Astrocyte of the hippocampus (primary cell): Measurements from ENCODE around the gene SLC35F2.
"Not testable (repeated sequence)": the region's sequence is repeated elsewhere in the genome, so short reads cannot be mapped to it uniquely, and the experiment has no call there.

Experiments
- DNase-seq: peaks from one replicate; pipeline ENCODE4 v3.0.0; 2011; ENCODE audit warnings: low read depth, low spot score

Gene SLC35F2

DNA sequence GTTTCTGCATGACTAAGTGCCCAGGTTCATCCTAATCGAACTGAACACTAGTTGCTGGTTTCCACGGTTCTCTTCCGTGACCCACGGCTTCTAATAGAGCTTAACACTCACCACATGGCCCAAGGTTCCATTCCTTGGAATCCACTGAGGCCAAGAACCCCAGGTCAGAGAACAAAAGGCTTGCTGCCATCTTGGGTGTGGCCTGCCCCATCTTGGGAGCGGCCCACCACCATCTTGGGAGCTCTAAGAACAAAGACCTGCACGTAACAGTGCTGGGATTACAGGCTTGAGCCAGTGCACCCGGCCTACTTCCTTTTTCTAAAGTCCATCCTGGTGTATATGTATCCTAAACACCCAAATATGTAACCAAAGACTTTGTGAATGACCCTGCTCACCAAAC, 68.8 kb downstream of the SLC35F2 start:
- DNase-seq = no peak

DNA sequence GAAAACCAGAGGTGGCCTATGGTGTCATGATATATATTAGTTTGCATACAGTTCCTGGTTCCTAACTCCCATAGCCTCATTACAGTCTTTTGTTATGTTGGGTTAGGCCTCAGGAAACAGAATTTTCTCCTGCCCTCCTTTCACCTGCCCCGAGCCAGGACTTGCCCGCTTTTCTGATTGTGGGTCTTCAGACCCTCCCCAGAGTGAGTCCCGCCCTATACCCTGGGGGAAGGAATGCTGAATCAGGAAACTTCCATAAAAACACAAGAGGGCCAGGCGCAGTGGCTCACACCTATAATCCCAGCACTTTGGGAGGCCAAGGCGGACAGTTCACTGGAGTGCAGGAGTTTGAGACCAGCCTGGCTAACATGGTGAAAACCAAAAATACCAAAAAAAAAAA, 70.9 kb downstream of the SLC35F2 start:
- DNase-seq = no peak

GRCh38 chr11:107785401-107785800, 73.2 kb downstream of the SLC35F2 start:
- DNase-seq = no peak

DNA sequence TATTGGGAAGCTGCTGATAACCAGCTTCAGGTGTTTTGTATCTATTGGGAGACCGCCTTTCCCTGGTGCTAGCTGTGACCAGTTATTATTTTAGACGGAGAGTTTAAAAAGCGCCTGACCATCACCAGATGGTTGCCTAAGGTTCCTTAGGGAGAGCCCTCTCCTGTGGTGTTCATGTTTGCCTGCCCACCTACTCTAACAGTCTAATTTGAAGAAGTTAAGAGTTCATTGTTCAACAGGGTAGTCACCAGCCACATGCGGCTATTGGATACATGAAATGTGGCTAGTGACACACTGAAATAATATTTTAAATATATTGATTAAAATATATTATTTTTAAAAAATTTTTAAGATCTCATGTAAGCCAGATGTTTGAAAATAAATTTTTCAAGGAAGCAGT, 75.5 kb downstream of the SLC35F2 start:
- peak; percentile 25 for DNase-seq

- no peak for DNase-seq
These were observed 77.8 kb downstream of the SLC35F2 start for GRCh38 chr11:107780775-107781174.

GRCh38 chr11:107780136-107780535, 78.5 kb downstream of the SLC35F2 start:
- DNase-seq = peak; percentile 26

DNA sequence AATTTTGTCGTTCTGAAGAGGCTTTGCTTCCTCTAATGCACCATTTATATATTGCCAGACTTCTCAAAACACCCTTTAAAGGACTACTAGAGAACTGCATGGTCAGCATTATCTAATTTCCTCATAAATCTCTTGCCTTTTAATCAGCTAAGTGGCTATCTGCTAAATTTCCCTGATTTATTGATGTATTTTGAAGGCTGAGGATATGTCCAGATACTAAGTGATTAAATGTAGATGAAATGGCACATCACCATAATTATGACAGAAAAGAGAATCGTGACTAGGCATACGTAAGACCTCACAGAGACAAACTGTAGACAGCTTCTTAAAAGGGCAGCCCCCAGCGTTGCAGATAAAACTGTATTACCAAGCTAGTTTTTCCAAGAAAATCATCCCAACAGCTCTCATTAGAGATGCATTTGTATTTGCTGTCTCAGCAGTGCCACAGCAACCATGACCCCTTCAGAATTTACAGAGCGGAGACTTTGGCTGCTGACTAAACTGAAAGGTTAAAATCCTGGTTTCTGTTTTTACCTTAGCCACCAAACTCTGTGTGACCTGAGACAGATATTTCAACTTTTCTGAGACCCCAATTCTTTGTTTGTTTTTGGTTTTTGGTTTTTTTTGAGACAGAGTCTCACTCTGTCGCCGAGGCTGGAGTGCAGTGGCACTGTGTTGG, 79.6 kb downstream of the SLC35F2 start:
- DNase-seq = no peak

- no peak for DNase-seq
These were observed 81.5 kb downstream of the SLC35F2 start for GRCh38 chr11:107777110-107777509.

DNA sequence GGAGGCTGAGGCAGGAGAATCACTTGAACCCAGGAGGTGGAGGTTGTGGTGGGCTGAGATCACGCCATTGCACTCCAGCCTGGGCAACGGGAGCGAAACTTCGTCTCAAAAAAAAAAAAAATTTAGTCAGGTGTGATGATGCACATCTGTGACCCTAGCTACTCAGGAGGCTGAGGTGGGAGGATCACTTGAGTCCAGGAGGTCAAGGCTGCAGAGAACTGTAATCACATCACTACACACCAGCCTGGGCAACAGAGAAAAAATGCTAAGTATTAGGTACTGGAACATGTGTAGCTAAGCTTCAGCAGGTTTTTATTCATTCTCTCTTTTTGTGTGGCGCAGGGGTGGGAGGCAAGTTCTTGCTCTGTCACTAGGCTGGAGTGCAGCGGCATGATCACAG, 82.5 kb downstream of the SLC35F2 start:
- no peak for DNase-seq

GRCh38 chr11:107770551-107770951, 88.0 kb downstream of the SLC35F2 start:
- DNase-seq = peak; percentile 67

DNA sequence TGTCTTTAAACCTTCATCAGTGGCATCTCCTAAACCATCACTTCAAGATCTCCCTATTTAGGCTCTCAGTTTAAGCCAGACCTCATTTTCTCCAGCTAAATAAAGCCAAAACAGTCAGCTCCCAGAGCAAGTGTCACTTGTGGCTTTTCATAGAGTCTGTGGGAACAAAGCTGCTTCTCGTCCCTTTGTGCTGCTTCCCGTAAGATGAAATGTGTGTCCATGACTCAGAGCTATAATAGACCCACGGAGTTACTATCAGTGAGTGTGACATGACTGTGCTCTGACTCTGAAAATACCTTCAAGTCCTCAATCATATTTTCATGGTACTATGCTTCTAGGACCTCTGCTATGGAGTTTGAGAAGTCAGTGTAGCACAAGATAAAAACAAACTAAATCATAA, 89.4 kb downstream of the SLC35F2 start:
- peak; percentile 71 for DNase-seq

- DNase-seq = not testable (repeated sequence)
These were observed 99.8 kb downstream of the SLC35F2 start for GRCh38 chr11:107758719-107759355.

GRCh38 chr11:107757661-107758060, 100.9 kb downstream of the SLC35F2 start:
- DNase-seq = no peak

DNA sequence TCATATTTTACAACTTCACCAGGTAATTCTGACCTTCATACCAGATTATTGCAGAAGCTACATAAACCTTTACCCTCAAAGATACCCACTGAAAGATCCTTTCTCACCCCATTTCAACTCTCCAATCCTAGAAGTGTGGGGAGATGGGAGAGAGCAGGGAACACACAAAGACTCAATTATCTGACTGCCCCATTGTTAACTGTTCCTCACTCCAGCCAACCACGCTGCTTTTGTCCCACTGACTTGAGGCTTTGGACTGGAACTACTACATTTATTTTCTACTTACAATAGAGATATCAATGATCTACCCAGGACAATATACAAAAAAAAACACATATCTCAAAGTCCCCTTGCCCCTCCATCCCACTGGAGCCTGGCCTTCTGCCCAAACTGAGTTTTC, 102.0 kb downstream of the SLC35F2 start:
- no peak for DNase-seq

DNA sequence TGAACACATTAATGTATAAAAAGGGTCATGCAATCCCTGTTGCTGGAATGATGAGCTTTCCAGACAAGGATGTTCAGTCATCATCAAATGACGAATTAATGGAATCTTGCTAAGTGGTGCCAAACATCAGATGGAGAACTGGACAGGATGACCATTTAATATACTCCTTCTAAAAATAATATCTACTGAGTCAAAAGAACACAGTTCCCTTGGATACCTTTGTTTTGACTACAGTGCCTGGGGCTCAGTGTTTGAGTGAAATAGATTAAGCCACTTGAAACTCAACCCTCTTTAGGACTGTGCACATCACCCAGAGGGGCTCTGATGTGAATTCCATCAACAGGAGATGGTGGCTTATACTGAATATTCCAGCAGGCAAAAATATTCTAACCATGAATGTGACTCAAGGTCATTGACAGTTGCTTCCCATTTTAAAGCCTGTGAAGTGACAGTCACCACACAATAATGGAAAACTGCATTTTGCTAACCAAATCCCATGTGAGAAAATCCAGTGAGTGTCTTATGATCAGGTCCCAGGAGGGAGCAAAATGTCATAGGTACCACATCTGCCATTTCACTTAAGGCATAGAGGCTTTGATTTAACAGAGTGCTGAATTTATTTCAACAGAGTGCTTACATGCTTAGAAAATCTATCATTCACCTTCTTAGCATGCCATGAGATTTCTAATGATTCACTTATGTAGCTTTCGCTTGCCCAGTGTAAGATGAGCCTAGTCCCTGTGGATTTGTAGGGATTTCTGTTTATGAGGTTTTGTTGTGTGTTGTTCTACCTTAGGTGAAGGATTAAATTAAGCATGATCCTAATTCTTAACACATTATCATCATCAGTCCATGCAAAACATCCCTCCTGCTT, 105.4 kb downstream of the SLC35F2 start:
- DNase-seq = no peak

DNA sequence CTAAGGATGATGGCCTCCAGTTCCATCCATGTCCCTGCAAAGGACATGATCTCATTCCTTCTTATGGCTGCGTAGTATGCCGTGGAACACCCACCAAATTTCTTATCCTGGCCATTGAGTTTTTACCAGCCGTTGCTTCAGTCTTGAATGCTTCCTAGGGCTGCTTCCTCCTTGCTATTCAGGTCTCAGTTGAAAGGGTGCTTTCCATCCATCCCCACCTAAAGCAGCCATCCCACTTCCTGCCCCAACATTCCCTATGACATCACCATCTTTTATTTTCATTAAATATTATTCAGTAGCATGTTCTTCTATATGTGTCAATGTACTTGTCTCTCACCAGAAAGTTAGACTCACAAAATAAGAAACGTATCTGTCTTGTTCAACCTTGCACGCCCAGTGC, 106.1 kb downstream of the SLC35F2 start:
- no peak for DNase-seq

DNA sequence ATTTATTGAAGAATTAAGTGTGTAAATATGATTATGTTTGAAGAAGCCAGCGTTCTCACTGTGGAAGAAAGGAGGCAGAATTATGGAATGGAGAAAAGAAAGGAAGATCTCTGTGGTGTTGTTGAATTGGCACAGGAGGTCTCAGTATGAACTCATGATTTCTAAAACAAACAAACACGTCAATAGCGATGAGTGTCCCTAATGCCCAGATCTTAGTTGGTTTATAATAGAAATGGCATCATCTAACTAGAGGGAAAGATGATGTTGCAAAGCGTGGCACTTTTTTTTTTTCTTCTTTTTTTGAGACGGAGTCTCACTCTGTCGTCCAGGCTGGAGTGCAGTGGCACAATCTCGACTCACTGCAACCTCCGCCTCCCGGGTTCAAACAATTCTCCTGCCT, 107.5 kb downstream of the SLC35F2 start:
- DNase-seq = no peak

- no peak for DNase-seq
These were observed 108.3 kb downstream of the SLC35F2 start for GRCh38 chr11:107750313-107750712.

GRCh38 chr11:107747622-107748021, 111.0 kb downstream of the SLC35F2 start:
- no peak for DNase-seq

- DNase-seq = no peak
These were observed 113.9 kb downstream of the SLC35F2 start for GRCh38 chr11:107744736-107745135.

GRCh38 chr11:107743191-107743590, 115.4 kb downstream of the SLC35F2 start:
- no peak for DNase-seq

DNA sequence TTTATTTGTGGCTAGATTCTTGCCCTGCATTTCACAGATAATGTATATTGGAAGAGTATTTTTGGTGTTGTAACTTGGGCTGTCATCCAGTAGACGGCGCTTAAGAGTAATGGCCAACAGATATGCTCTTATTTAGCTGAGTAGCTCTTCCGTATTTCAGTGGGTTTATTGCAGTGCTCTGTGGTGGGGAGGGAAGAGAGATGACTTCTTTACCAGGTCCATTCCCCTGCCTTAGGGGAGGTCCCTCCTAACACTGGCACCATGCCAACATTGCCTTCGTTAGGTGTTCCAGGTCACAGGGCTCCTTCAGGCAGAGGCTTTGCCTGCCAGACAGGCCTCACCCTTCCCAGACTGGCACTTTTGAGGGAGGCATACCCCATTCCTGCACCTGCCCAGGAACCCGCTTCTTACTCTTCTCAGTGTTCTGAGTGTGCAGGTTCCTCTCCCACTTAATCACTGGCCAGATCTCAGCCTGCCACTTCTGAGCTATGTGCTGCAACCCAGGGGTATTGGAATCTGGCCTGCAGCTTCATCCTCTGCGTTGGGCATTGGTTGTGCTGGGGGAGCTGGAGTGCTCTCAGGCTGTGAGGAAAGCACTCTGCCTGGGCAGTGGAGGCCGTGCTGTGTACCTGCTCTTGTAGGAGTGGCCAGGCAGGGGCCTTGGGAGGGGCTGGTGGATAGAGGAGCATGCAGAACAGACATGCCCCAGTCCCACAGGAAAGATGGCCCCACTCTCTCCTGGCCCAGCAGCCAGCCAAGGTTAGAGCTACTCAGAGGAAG, 117.4 kb downstream of the SLC35F2 start:
- DNase-seq = peak; percentile 16
